ENCODE measurements around the gene ATP5F1C. TPM values are rescaled to one million over a fixed set of nuclear protein-coding genes. Genes with fewer than 3 reads are reported as not detected.

Gene ATP5F1C
- total RNA-seq, 1 experiment from 2014 or later = 280 TPM

GRCh38 chr10:7773845-7774801 is 13.9 kb upstream of the ATP5F1C start:
- Histone ChIP-seq H3K23me2 (ENCODE audit: insufficient read length, low read depth, low read length, poor library complexity, severe bottlenecking) (no peaks in the 10 kb centered on the region), H3K9me3 (ENCODE audit: control insufficient read depth, low read depth, low read length) (no peaks in the 10 kb centered on the region), H3K27me3 (ENCODE audit: insufficient read depth, low read length) (no peaks in the 10 kb centered on the region), H2BK12ac (ENCODE audit: insufficient read length, low read depth, low read length) (no peak overlapping the region), H3K4me2 (ENCODE audit: insufficient read depth, insufficient read length, low read length) (no peak overlapping the region), H3K27ac (ENCODE audit: insufficient read length, low read depth, low read length) (no peak overlapping the region), H2BK5ac (ENCODE audit: insufficient read length, low read length) (no peak overlapping the region), H2BK20ac (ENCODE audit: low read depth, low read length, poor library complexity, severe bottlenecking) (no peak overlapping the region), H3K9ac (ENCODE audit: extremely low read depth, insufficient read length, low read length) (no peak overlapping the region), H3K14ac (ENCODE audit: insufficient read depth, low read length) (no peak overlapping the region), H3K18ac (ENCODE audit: insufficient read length, low read depth, low read length) (no peak overlapping the region), H4K5ac (ENCODE audit: insufficient read length, low read depth, low read length) (no peak overlapping the region), H4K8ac (replicated peaks; ENCODE audit: insufficient read length, low read depth, low read length) (no peak overlapping the region), H4K20me1 (ENCODE audit: control insufficient read depth, insufficient read depth, insufficient read length) (no peaks in the 10 kb centered on the region), H4K91ac (ENCODE audit: insufficient read length, low read depth, low read length) (no peak overlapping the region), H2AFZ (ENCODE audit: low read length) (no peak overlapping the region), H2BK120ac (ENCODE audit: low read depth, low read length, poor library complexity, severe bottlenecking) (no peak overlapping the region), H3K4me1 (ENCODE audit: insufficient read depth, low read length) (no peaks in the 10 kb centered on the region), H2AK5ac (ENCODE audit: insufficient read length, low read length) (no peak overlapping the region), H3K79me1 (ENCODE audit: insufficient read depth, low read depth, low read length, poor library complexity, severe bottlenecking) (no peaks in the 10 kb centered on the region), H3K79me2 (ENCODE audit: insufficient read depth, low read length) (no peaks in the 10 kb centered on the region), H3K56ac (ENCODE audit: insufficient read length, low read depth, low read length) (no peak overlapping the region), H2BK15ac (ENCODE audit: low read depth, low read length) (no peak overlapping the region), H3K4ac (ENCODE audit: low read depth, low read length) (no peak overlapping the region), H3K23ac (ENCODE audit: insufficient read length, low read depth, low read length) (no peak overlapping the region), H3T11ph (ENCODE audit: low read length) (no peak overlapping the region)
- H3K27me3 Mint-ChIP-seq (ENCODE audit: low read depth) = no peaks in the 10 kb centered on the region
- no CpG with 5 or more reads among the region's 10 CpGs for WGBS (ENCODE audit: extremely low coverage, insufficient read length, low lambda C conversion rate)
- no peaks in the 10 kb centered on the region for H3K4me1 Mint-ChIP-seq
- DNase-seq = no peak
- no peaks in the 10 kb centered on the region for H3K9me3 Mint-ChIP-seq
- H3K36me3 Mint-ChIP-seq (ENCODE audit: insufficient read depth in 1 of 3, low read depth in 3 of 3) = peaks cover 21 to 68% (median 61%) of the 10 kb centered on the region in 3 experiments; a peak in 6 of 7 replicates
- H3K4me3 Mint-ChIP-seq = no peak overlapping the region
- no peak for TF ChIP-seq CTCF (conservative IDR thresholded peaks at IDR 0.05)
- H3K27ac Mint-ChIP-seq = no peak overlapping the region

Data from H9 (cell line).